Measurements from ENCODE around the gene INCA1. TPM values are rescaled to one million over a fixed set of nuclear protein-coding genes. Genes with fewer than 3 reads are reported as not detected.

Gene INCA1
- total and polyA plus RNA-seq, 2 experiments from 2014 or later = 1.9 to 6.9 TPM

GRCh38 chr17:4941319-4941610 is 56.1 kb downstream of the INCA1 start:
- Histone ChIP-seq H3K4me1 (ENCODE audit: low read depth) (peaks cover 17% of the 10 kb centered on the region), H3K36me3 (peaks cover 41% of the 10 kb centered on the region), H3K4me3 (peak overlapping the region; percentile 83), H3K27ac (peak overlapping the region; percentile 88), H3K27me3 (no peaks in the 10 kb centered on the region), H3K9me3 (ENCODE audit: low read depth) (no peaks in the 10 kb centered on the region)
- no peak for TF ChIP-seq CTCF (IDR thresholded peaks at IDR 0.05; ENCODE audit: low read depth, low read length)
- no peak for DNase-seq (ENCODE audit: low read depth in 1 of 2, low spot score in 1 of 2)

- Histone ChIP-seq H3K9me3 (ENCODE audit: low read depth) (no peaks in the 10 kb centered on the region), H3K27ac (peak overlapping the region; percentile 88), H3K36me3 (peaks cover 35% of the 10 kb centered on the region), H3K4me3 (peak overlapping the region; percentile 83), H3K27me3 (no peaks in the 10 kb centered on the region), H3K4me1 (ENCODE audit: low read depth) (peaks cover 16% of the 10 kb centered on the region)
- peak in 1 of 2 donors; percentile 91 for DNase-seq (ENCODE audit: low read depth in 1 of 2, low spot score in 1 of 2)
- no peak for TF ChIP-seq CTCF (IDR thresholded peaks at IDR 0.05; ENCODE audit: low read depth, low read length)
Measured at GRCh38 chr17:4940555-4941318, 56.6 kb downstream of the INCA1 start.

- TF ChIP-seq CTCF (IDR thresholded peaks at IDR 0.05; ENCODE audit: low read depth, low read length) = no peak
- Histone ChIP-seq H3K4me3 (peak within 1 kb of the TSS; percentile 83), H3K27ac (peak within 1 kb of the TSS; percentile 88), H3K4me1 (ENCODE audit: low read depth) (peaks cover 16% of the 10 kb centered on the region), H3K27me3 (no peaks in the 10 kb centered on the region), H3K9me3 (ENCODE audit: low read depth) (no peaks in the 10 kb centered on the region), H3K36me3 (peaks cover 28% of the 10 kb centered on the region)
- DNase-seq (ENCODE audit: low read depth in 1 of 2, low spot score in 1 of 2) = peak; percentile 99 to 100
Measured at GRCh38 chr17:4939796-4940554, 57.3 kb downstream of the INCA1 start, which contains the start of the genes RNF167 and SLC25A11. RNF167 (plus strand) TSS chr17:4940268; CDS start chr17:4940910, 642 bp downstream. SLC25A11 (minus strand) TSS chr17:4940046; CDS start chr17:4939910, 136 bp downstream.

GRCh38 chr17:4939546-4939795 is 57.9 kb downstream of the INCA1 start:
- DNase-seq (ENCODE audit: low read depth in 1 of 2, low spot score in 1 of 2) = no peak

More at GRCh38 chr17:4939546-4939795, 57.9 kb downstream of the INCA1 start:
- Histone ChIP-seq H3K36me3 (peaks cover 23% of the 10 kb centered on the region), H3K27ac (peak overlapping the region; percentile 88), H3K27me3 (no peaks in the 10 kb centered on the region), H3K4me1 (ENCODE audit: low read depth) (peaks cover 16% of the 10 kb centered on the region), H3K4me3 (peak overlapping the region; percentile 83), H3K9me3 (ENCODE audit: low read depth) (no peaks in the 10 kb centered on the region)
- TF ChIP-seq CTCF (IDR thresholded peaks at IDR 0.05; ENCODE audit: low read depth, low read length) = no peak
